K562 (cell line): Measurements from ENCODE around the gene PPAN. TPM values are rescaled to one million over a fixed set of nuclear protein-coding genes. Genes with fewer than 3 reads are reported as not detected.

Source experiments
- BACH1 ChIP-seq: fragments of 200-800 bp; sonication (Bioruptor generic); IDR thresholded peaks from 2 replicates; pipeline ENCODE4 v1.6.1; 2016; ENCODE audit warnings: missing genetic modification characterization, missing compliant biosample characterization
- CHD1 ChIP-seq: fragments of 200-600 bp; sonication (generic); IDR thresholded peaks from one replicate; pipeline ENCODE4 v1.6.1; 2012; ENCODE audit warnings: mild to moderate bottlenecking, moderate library complexity, low read length, inconsistent platforms
- DPF2 ChIP-seq: fragments of 450-650 bp; IDR thresholded peaks from 2 replicates; pipeline ENCODE4 v1.6.1; 2016
- FOSL1 ChIP-seq: fragments of 200-800 bp; sonication (Bioruptor generic); conservative IDR thresholded peaks from 2 replicates; pipeline ENCODE4 v1.6.1; 2016; ENCODE audit warnings: missing genetic modification characterization, missing compliant biosample characterization
- FOXP4 ChIP-seq: sonication (generic); formaldehyde crosslinking; IDR thresholded peaks from 2 replicates; pipeline ENCODE4 v1.8.0; 2022; ENCODE audit warnings: mild to moderate bottlenecking, missing genetic modification reagents, borderline replicate concordance
- KDM4B ChIP-seq, 2 experiments: fragments of 450-650 bp in 1 of 2; sonication (generic) in 1 of 2; IDR thresholded peaks; 2 replicates each; pipeline ENCODE4 v1.6.1; 2016 to 2017; ENCODE audit warnings: borderline replicate concordance in 2 of 2, antibody characterized with exemption in 1 of 2, low read depth in 1 of 2, mild to moderate bottlenecking in 1 of 2
- RFX5 ChIP-seq: IDR thresholded peaks from 2 replicates; pipeline ENCODE4 v1.6.1; 2011; ENCODE audit warnings: low read depth, mild to moderate bottlenecking, improper control_type of control experiment, low read length
- SOX6 ChIP-seq: fragments of 450-650 bp; IDR thresholded peaks from 2 replicates; pipeline ENCODE4 v1.6.1; 2014; ENCODE audit warnings: mild to moderate bottlenecking
- SUPT5H ChIP-seq: fragments of 450-650 bp; IDR thresholded peaks from 2 replicates; pipeline ENCODE4 v1.6.1; 2016
- TCFL5 ChIP-seq: fragments of 250-450 bp; sonication (Bioruptor Pico); conservative IDR thresholded peaks from 2 replicates; pipeline ENCODE4 v1.6.1; 2021; ENCODE audit warnings: mild to moderate bottlenecking, moderate library complexity, matching md5 sums
- YY1 ChIP-seq, 3 experiments: IDR thresholded peaks; 2 replicates each; pipeline ENCODE4 v1.6.1; 2011; ENCODE audit warnings: low read length in 2 of 3, mild to moderate bottlenecking in 2 of 3, moderate library complexity in 2 of 3, borderline replicate concordance in 1 of 3, control low read depth in 1 of 3, low read depth in 1 of 3; ENCODE audit not compliant: insufficient read depth in 3 of 3, insufficient replicate concordance in 2 of 3, control insufficient read depth in 1 of 3, insufficient read length in 1 of 3; ENCODE audit errors: extremely low read depth in 1 of 3
- ZNF507 ChIP-seq: conservative IDR thresholded peaks from 2 replicates; pipeline ENCODE4 v1.6.1; 2017; ENCODE audit warnings: missing genetic modification characterization, missing compliant biosample characterization
- ZNF511 ChIP-seq: sonication (generic); formaldehyde crosslinking; IDR thresholded peaks from 2 replicates; pipeline ENCODE4 v1.8.0; 2022; ENCODE audit warnings: mild to moderate bottlenecking, missing genetic modification reagents
- ZNF766 ChIP-seq: fragments of 200-800 bp; sonication (Bioruptor generic); conservative IDR thresholded peaks from 2 replicates; pipeline ENCODE4 v1.6.1; 2016; ENCODE audit warnings: missing genetic modification characterization, missing compliant biosample characterization
- polyA plus RNA-seq, 8 experiments: library from polyadenylated mRNA; depleted of rRNA in 4 of 8; stranded (reverse) in 5 of 8; unstranded in 3 of 8; fragments of >200 nt; fragmentation: Nextera tagmentation in 2 of 8; fragmentation: Illumina TruSeq in 1 of 8; extraction: Ambion mirVana in 2 of 8; extraction: Trizol in 1 of 8; gene quantifications; 2 replicates each; pipeline versions ENCODE4 v1.2.1 to v1.2.3, GENCODE V29; 2011 to 2014; ENCODE audit warnings: inconsistent platforms in 1 of 8, missing spikeins in 1 of 8
- total RNA-seq, 7 experiments: library from RNA; depleted of rRNA in 6 of 7; stranded (reverse); fragments of >200 nt in 6 of 7; fragmentation: Illumina TruSeq in 2 of 7; extraction: Trizol in 2 of 7; gene quantifications; 2 replicates each; pipeline versions ENCODE4 v1.2.1 to v1.2.3, GENCODE V29; 2011 to 2021; ENCODE audit warnings: low replicate concordance in 1 of 7
- TF ChIP-seq, protein P1 (sequence below): fragments of 200-800 bp; sonication (Bioruptor generic); IDR thresholded peaks from 2 replicates; pipeline ENCODE4 v1.6.1; 2016; ENCODE audit warnings: missing genetic modification characterization, missing compliant biosample characterization
- TF ChIP-seq, protein P2 (sequence below): fragments of 250-450 bp; sonication (Bioruptor Pico); IDR thresholded peaks from 2 replicates; pipeline ENCODE4 v1.5.0; 2021

Gene PPAN
- total and polyA plus RNA-seq, 9 of the 15 experiments (the other 6 are each of a cell fraction or from before 2014, with no cell fraction given): 2.2 to 129 (median 59.1) TPM

- TF ChIP-seq DPF2 (no peak), SOX6 (no peak; the same call in 1 of the 2 replicates), ZNF511 (CRISPR knock-in tag) (peak; percentile 80; the same call in 1 of the 2 replicates), BACH1 (no peak), ZNF507 (tag) (no peak), FOSL1 (no peak), ZNF766 (CRISPR knock-in tag) (no peak), RFX5 (no peak), YY1 (IDR thresholded peaks at IDR 0.05; ENCODE audit: borderline replicate concordance in 1 of 3, control insufficient read depth in 1 of 3, extremely low read depth in 1 of 3, insufficient read depth in 3 of 3, insufficient read length in 1 of 3, insufficient replicate concordance in 2 of 3, low read depth in 1 of 3, low read length in 2 of 3) (peak in 2 of 3 experiments; percentile 46 to 53), TCFL5 (CRISPR knock-in tag) (no peak), FOXP4 (0 out of 2 replicates have a peak, but pooled peaks have one; percentile 90), CHD1 (no peak), SUPT5H (peak; percentile 79), KDM4B (IDR thresholded peaks at IDR 0.05; ENCODE audit: borderline replicate concordance in 2 of 2, low read depth in 1 of 2) (0 out of 4 replicates have a peak, but pooled peaks of 1 of the 2 experiments have one; percentile 74)
- TF ChIP-seq, protein P1, sequence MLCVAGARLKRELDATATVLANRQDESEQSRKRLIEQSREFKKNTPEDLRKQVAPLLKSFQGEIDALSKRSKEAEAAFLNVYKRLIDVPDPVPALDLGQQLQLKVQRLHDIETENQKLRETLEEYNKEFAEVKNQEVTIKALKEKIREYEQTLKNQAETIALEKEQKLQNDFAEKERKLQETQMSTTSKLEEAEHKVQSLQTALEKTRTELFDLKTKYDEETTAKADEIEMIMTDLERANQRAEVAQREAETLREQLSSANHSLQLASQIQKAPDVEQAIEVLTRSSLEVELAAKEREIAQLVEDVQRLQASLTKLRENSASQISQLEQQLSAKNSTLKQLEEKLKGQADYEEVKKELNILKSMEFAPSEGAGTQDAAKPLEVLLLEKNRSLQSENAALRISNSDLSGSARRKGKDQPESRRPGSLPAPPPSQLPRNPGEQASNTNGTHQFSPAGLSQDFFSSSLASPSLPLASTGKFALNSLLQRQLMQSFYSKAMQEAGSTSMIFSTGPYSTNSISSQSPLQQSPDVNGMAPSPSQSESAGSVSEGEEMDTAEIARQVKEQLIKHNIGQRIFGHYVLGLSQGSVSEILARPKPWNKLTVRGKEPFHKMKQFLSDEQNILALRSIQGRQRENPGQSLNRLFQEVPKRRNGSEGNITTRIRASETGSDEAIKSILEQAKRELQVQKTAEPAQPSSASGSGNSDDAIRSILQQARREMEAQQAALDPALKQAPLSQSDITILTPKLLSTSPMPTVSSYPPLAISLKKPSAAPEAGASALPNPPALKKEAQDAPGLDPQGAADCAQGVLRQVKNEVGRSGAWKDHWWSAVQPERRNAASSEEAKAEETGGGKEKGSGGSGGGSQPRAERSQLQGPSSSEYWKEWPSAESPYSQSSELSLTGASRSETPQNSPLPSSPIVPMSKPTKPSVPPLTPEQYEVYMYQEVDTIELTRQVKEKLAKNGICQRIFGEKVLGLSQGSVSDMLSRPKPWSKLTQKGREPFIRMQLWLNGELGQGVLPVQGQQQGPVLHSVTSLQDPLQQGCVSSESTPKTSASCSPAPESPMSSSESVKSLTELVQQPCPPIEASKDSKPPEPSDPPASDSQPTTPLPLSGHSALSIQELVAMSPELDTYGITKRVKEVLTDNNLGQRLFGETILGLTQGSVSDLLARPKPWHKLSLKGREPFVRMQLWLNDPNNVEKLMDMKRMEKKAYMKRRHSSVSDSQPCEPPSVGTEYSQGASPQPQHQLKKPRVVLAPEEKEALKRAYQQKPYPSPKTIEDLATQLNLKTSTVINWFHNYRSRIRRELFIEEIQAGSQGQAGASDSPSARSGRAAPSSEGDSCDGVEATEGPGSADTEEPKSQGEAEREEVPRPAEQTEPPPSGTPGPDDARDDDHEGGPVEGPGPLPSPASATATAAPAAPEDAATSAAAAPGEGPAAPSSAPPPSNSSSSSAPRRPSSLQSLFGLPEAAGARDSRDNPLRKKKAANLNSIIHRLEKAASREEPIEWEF (CRISPR knock-in tag): no peak
- TF ChIP-seq, protein P2, sequence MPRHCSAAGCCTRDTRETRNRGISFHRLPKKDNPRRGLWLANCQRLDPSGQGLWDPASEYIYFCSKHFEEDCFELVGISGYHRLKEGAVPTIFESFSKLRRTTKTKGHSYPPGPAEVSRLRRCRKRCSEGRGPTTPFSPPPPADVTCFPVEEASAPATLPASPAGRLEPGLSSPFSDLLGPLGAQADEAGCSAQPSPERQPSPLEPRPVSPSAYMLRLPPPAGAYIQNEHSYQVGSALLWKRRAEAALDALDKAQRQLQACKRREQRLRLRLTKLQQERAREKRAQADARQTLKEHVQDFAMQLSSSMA: no peak
Observed at GRCh38 chr19:10106100-10106936, at the start of gene PPAN (continued).
